NT2/D1 (cell line): ENCODE measurements around the gene CTIF.

Experiments
- SUZ12 ChIP-seq: IDR thresholded peaks from 2 replicates; pipeline ENCODE4 v1.6.1; 2011; ENCODE audit not compliant: insufficient read length, insufficient read depth; ENCODE audit errors: extremely low read depth
- YY1 ChIP-seq: IDR thresholded peaks from 2 replicates; pipeline ENCODE4 v1.6.1; 2011; ENCODE audit not compliant: insufficient read length, insufficient read depth
- ZNF274 ChIP-seq: IDR thresholded peaks from 2 replicates; pipeline ENCODE4 v1.6.1; 2011; ENCODE audit warnings: mild to moderate bottlenecking, low read depth, low read length

GRCh38 chr18:48639772-48640432 lies 101.1 kb downstream of the CTIF start:
- no peak for TF ChIP-seq ZNF274
- no peak for TF ChIP-seq SUZ12
- TF ChIP-seq YY1: no peak
